ENCODE data around the gene RNF217.

GRCh38 chr6:125041740-125042459, 79.7 kb downstream of the RNF217 start:
- TF ChIP-seq CTCF (IDR thresholded peaks at IDR 0.05) (no peak), POLR2AphosphoS5 (IDR thresholded peaks at IDR 0.05; ENCODE audit: low read depth, low read length) (no peak)
